ENCODE results near the gene SH3BGRL.

DNA sequence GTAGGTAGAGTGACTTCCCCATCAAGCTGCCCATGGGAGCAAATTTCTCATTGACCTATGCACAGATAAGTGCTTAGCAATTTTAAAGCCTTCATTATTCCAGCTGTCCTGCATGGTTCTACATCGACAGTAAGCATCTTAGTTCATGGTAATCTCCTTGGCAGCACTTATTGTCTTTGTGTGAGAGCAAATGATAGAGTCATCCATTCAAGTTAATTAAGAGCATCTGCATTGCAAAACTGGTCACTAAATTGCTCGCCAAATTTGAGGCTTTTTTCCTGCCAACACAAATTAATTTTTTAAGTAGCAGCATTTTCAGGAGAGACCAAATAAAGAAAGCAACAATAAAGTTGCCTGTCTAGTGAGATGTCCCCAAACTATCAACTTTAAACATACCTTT is 76.7 kb downstream of the SH3BGRL start:
- TF ChIP-seq, protein P1, sequence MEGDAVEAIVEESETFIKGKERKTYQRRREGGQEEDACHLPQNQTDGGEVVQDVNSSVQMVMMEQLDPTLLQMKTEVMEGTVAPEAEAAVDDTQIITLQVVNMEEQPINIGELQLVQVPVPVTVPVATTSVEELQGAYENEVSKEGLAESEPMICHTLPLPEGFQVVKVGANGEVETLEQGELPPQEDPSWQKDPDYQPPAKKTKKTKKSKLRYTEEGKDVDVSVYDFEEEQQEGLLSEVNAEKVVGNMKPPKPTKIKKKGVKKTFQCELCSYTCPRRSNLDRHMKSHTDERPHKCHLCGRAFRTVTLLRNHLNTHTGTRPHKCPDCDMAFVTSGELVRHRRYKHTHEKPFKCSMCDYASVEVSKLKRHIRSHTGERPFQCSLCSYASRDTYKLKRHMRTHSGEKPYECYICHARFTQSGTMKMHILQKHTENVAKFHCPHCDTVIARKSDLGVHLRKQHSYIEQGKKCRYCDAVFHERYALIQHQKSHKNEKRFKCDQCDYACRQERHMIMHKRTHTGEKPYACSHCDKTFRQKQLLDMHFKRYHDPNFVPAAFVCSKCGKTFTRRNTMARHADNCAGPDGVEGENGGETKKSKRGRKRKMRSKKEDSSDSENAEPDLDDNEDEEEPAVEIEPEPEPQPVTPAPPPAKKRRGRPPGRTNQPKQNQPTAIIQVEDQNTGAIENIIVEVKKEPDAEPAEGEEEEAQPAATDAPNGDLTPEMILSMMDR (IDR thresholded peaks at IDR 0.05) = no peak
- TF ChIP-seq POLR2A (IDR thresholded peaks at IDR 0.05) = no peak

All from uterus (tissue), 2 donors.